Small intestine (tissue), 7 donors: ENCODE data around the gene PC. TPM values are rescaled to one million over a fixed set of nuclear protein-coding genes. Genes with fewer than 3 reads are reported as not detected.

Experiments used
- DNase-seq, 2 donors: peaks; one replicate each; pipeline versions ENCODE4 v3.0.0 to v3.0.0-alpha.2; 2013
- FAIRE-seq: peaks from 2 replicates; lab custom pipeline; 2012; peaks lifted over from hg19 to GRCh38; lab: Jason Lieb, UNC
- H3K27ac ChIP-seq, 3 donors: one replicate each; pipeline ENCODE4 v1.5.1; 2013; ENCODE audit warnings: low read length in 2 of 3, mild to moderate bottlenecking in 2 of 3, control low read depth in 1 of 3, inconsistent platforms in 1 of 3, low read depth in 1 of 3, moderate library complexity in 1 of 3
- H3K27me3 ChIP-seq, 3 donors: one replicate each; pipeline ENCODE4 v1.6.1; 2013; ENCODE audit warnings: low read length in 3 of 3, inconsistent platforms in 1 of 3; ENCODE audit not compliant: control insufficient read depth in 3 of 3, insufficient read depth in 3 of 3
- H3K36me3 ChIP-seq, 3 donors: one replicate each; pipeline ENCODE4 v1.6.1; 2013; ENCODE audit warnings: low read length in 3 of 3, inconsistent platforms in 1 of 3, low read depth in 1 of 3, mild to moderate bottlenecking in 1 of 3, moderate library complexity in 1 of 3; ENCODE audit not compliant: control insufficient read depth in 3 of 3, insufficient read depth in 2 of 3
- H3K4me1 ChIP-seq, 3 donors: one replicate each; pipeline ENCODE4 v1.6.1; 2013; ENCODE audit warnings: low read length in 2 of 3, inconsistent platforms in 1 of 3, low read depth in 1 of 3, mild to moderate bottlenecking in 1 of 3, moderate library complexity in 1 of 3; ENCODE audit not compliant: control insufficient read depth in 3 of 3, insufficient read depth in 2 of 3
- H3K4me3 ChIP-seq, 3 donors: one replicate each; pipeline ENCODE4 v1.5.1; 2013; ENCODE audit warnings: low read length in 3 of 3, control low read depth in 1 of 3, inconsistent platforms in 1 of 3, low read depth in 1 of 3, mild to moderate bottlenecking in 1 of 3, moderate library complexity in 1 of 3
- H3K9me3 ChIP-seq, 2 donors: one replicate each; pipeline ENCODE4 v1.6.1; 2013; ENCODE audit warnings: low read depth in 1 of 2, low read length in 1 of 2; ENCODE audit not compliant: control insufficient read depth in 2 of 2, insufficient read depth in 1 of 2
- WGBS, 3 donors: extraction: QIAGEN DNeasy Blood & Tissue Kit; methylation state at CpG; one replicate each; pipeline ENCODE4 v1.1.7; 2013; 5-methylcytosine and 5-hydroxymethylcytosine counted together
- polyA plus RNA-seq, 4 donors: library from polyadenylated mRNA; stranded (reverse) in 3 of 4; unstranded in 1 of 4; fragments of 200-250 nt in 3 of 4; fragments of 120-200 nt in 1 of 4; gene quantifications; one replicate each; pipeline versions ENCODE4 v1.2.1 to v1.2.3, GENCODE V29; 2013
- donor health status: healthy with polysubstance abuse.
- donor health status: control.
- donor health status: control.
- donor health status: Bipolar disorder and iron deficiency.
- donor health status: healthy.

The PC gene
- polyA plus RNA-seq, 4 donors, result 19.9 to 89.5 (median 46.6) TPM

DNA sequence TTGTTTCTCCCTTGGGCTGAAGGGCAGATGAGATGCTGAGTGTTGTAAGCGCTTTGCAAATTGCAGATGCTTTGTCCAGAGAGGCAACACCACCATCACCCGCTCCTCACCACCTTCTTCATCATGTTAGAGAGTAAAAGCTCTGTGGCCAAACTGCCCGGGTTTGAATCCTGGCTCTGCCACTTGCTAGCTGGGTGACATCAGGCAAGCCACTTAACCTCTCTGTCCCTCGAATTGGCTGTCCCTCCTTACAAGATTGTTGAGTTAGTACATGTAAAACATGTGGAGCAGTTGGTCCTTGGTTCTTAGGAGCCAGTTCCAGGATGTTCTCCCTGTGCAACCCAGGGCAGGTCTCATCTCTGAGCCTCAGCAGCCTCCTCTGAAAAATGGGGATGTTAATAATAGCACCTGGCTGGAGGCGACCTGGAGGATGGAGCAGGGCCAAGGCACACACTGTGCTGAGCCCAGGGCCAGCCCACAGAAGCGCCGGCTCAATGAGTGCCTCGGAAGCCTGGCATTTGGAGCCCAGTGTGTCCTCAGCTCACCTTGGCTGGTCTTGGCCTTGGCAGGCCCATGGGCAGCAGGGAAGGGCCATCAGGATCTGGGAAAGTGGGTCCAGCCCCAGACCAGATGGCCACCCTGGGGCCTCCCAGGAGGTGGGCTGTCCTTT lies 27.5 kb upstream of the PC start:
- Histone ChIP-seq H3K27ac (no peak overlapping the region), H3K27me3 (no peaks in the 10 kb centered on the region), H3K4me3 (no peak overlapping the region), H3K9me3 (peaks cover 0 to 2% of the 10 kb centered on the region in 2 donors), H3K4me1 (peaks cover 0 to 3% (median 0%) of the 10 kb centered on the region in 3 donors), H3K36me3 (no peaks in the 10 kb centered on the region)
- FAIRE-seq, result no peak
- WGBS, 3 donors, result 80 to 84% (median 84%) methylated on average over 8 of the region's 8 CpGs
- DNase-seq, result no peak

DNA sequence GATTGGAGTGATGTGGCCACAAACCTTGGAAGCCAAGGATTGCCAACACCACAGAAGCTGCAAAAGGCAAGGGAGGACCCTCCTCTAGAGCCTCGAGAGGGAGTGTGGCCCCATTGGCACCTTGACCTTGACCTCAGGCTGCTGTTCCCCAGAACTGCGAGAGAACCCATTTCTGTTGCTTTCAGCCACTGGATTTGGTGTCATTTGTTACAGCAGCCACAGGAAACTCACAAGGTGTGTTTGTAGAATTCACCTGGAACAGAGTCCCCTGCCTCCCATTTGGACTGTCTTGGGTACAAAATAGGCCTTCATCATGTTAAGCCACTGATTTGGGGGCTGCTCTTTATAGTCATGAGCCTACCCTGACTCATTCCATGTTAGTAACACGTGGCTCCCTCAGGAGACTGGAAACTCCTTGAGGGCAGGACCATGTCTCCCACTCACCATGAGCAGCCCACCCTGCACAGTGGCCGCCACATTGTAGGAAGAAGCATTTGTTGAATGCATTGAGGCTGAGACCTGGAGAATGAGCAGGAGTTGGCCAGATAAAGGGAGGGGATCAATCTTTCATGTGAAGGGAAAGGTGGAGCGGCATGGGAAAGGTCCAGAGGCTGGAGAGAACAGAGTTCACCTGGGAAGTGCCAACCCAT lies 25.2 kb upstream of the PC start:
- DNase-seq, result no peak
- Histone ChIP-seq H3K9me3 (peaks cover 0 to 17% of the 10 kb centered on the region in 2 donors), H3K27me3 (no peaks in the 10 kb centered on the region), H3K27ac (peak overlapping the region in 1 of 3 donors; percentile 22), H3K4me1 (peaks cover 0 to 3% (median 0%) of the 10 kb centered on the region in 3 donors), H3K4me3 (no peak overlapping the region), H3K36me3 (no peaks in the 10 kb centered on the region)
- 76 to 86% (median 82%) methylated on average over 5 of the region's 5 CpGs for WGBS, 3 donors
- FAIRE-seq, result no peak

DNA sequence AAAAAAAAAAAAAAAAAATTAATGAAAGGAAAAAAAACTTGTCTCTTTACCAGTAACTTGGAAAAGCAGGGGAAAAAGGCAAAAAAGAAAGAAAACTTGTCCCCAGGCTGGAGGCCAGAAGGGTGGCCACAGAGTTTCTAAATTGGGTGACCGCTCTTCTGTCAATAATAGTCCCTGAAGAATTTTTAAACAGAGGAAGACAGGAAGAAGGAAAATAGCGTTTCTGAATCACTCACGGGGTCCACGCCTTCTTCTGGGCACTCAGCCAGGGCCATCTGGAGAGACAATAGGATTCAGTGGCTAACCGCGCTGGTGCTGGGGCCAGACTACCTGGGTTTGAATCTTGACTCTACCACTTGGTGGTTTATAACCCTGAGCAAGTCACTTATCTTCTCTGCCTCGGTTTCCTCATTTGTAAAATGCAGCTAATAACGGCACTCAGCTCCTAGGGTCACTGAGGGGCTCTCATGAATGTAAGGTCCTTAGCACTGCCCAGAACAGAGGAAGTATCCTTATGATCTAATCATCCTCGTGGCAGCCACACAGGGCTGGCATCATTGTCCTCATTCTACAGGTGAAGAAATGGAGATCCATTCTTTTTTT lies 23.9 kb upstream of the PC start:
- Histone ChIP-seq H3K9me3 (peaks cover 0 to 28% of the 10 kb centered on the region in 2 donors), H3K36me3 (peaks cover 0 to 7% (median 0%) of the 10 kb centered on the region in 3 donors), H3K27ac (no peak overlapping the region), H3K27me3 (no peaks in the 10 kb centered on the region), H3K4me3 (no peak overlapping the region), H3K4me1 (peaks cover 0 to 3% (median 0%) of the 10 kb centered on the region in 3 donors)
- DNase-seq (peak; percentile 65 to 75), FAIRE-seq (no peak)
- WGBS, 3 donors, result 5 to 12% (median 9%) methylated on average over 9 of the region's 9 CpGs

DNA sequence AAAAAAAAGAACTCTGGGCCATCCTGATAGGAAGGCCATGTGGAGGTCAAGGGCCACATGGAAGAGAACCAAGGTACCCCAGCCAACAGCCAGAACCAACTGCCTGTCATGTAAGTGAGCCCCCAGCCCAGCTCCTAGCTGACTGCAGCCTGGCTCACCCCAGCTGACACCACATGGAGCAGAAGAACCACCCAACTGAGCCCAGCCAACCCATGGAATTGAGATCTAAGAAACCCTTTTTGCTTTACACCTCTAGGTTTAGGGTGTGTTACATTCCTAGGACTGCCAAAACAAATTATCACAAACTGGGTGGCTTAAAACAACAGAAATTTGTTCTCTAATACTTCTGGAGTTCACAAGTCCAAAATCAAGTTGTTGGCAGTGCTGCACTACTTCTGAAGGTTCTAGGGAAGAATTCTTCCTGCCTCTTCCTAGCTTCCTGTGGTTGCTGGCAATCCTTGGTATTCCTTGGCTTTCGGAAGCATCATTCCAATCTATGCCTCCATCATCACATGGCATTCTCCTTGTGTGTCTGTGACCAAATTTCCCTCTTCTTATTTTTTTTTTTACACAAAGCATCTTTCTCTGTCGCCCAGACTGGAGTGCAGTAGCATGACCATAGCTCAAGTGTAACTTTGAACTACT lies 21.3 kb upstream of the PC start:
- WGBS, 3 donors, result 92 to 94% (median 93%) methylated on average over 2 of the region's 2 CpGs
- DNase-seq (no peak), FAIRE-seq (no peak)
- Histone ChIP-seq H3K27me3 (no peaks in the 10 kb centered on the region), H3K4me1 (peaks cover 0 to 9% (median 3%) of the 10 kb centered on the region in 3 donors), H3K9me3 (peaks cover 0 to 30% of the 10 kb centered on the region in 2 donors), H3K4me3 (no peak overlapping the region), H3K36me3 (peaks cover 0 to 17% (median 0%) of the 10 kb centered on the region in 3 donors), H3K27ac (no peak overlapping the region)

DNA sequence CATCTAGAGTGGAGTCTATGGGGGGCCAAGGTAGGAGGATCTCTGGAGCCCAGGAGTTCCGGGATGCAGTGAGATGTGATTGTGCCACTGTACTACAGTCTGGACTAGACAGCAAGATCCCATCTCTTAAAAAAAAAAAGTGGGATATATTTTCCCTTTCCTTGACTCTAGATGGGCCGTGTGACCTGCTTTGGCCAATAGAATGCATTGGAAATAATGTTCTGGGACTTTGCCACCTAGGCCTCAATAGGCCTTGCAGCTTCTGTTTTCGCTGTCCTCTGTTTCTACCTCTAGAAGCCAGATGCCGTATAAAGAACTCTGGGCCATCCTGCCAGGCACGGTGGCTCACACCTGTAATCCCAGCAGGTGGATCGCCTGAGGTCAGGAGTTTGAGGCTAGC lies 20.5 kb upstream of the PC start:
- Histone ChIP-seq H3K4me3 (no peak overlapping the region), H3K36me3 (peaks cover 0 to 17% (median 0%) of the 10 kb centered on the region in 3 donors), H3K4me1 (peaks cover 0 to 16% (median 3%) of the 10 kb centered on the region in 3 donors), H3K27me3 (no peaks in the 10 kb centered on the region), H3K9me3 (peaks cover 0 to 30% of the 10 kb centered on the region in 2 donors), H3K27ac (no peak overlapping the region)
- DNase-seq, result no peak
- FAIRE-seq, result no peak
- WGBS, 3 donors, result 94 to 96% (median 96%) methylated on average over 6 of the region's 6 CpGs

DNA sequence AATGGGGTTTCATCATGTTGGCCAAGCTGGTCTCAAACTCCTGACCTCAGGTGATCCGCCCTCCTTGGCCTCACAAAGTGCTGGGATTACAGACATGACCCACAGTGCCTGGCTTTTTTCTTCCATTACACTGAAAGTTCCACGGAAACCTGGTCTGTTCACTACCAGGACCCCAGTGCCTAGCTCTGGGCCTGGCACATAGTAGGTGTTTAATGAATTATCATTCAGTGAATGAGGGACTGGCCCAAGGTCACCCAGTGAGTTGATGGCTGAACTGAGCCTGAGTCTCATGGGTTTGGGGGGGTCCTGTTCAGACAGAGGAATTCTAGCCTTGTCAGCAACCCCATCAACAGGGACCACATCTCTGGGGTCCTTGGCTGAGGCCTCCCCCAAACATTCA lies 20.0 kb upstream of the PC start:
- peaks cover 0 to 17% (median 0%) of the 10 kb centered on the region in 3 donors for H3K36me3 ChIP-seq
- H3K4me3 ChIP-seq, result no peak overlapping the region
- DNase-seq (no peak), FAIRE-seq (no peak)
- WGBS, 3 donors, result 83 to 96% (median 95%) methylated on average over 2 of the region's 2 CpGs
- H3K4me1 ChIP-seq, result peaks cover 0 to 16% (median 3%) of the 10 kb centered on the region in 3 donors
- no peaks in the 10 kb centered on the region for H3K27me3 ChIP-seq
- H3K9me3 ChIP-seq, result peaks cover 0 to 27% of the 10 kb centered on the region in 2 donors
- H3K27ac ChIP-seq, result no peak overlapping the region

DNA sequence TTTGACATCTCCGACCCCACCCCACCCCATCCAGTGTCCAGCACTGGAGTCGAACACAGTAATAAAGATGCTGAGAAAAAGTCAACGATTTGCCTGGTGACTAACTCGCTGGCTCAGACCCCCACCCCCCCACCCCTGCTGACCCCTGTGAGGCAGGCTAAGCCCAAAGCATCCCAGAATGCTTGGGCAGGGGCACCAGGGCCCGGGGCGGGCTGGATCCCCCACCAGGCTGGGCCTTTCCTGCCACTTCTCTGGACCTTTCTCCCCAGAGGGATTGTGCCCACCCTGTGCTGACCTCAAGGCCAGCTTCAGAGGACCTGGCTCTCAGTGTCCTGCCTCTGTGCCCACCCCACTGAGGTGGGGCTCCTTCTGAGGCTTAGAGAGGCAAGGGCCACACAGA lies 18.7 kb upstream of the PC start:
- 82 to 84% (median 83%) methylated on average over 6 of the region's 6 CpGs for WGBS, 3 donors
- H3K36me3 ChIP-seq, result peaks cover 0 to 17% (median 0%) of the 10 kb centered on the region in 3 donors
- peaks cover 0 to 18% (median 0%) of the 10 kb centered on the region in 3 donors for H3K4me1 ChIP-seq
- no peaks in the 10 kb centered on the region for H3K27me3 ChIP-seq
- FAIRE-seq, result no peak
- peak overlapping the region in 1 of 3 donors; percentile 42 for H3K27ac ChIP-seq
- H3K4me3 ChIP-seq, result peak overlapping the region in 1 of 3 donors; percentile 50
- H3K9me3 ChIP-seq, result peaks cover 0 to 27% of the 10 kb centered on the region in 2 donors
- no peak for DNase-seq

DNA sequence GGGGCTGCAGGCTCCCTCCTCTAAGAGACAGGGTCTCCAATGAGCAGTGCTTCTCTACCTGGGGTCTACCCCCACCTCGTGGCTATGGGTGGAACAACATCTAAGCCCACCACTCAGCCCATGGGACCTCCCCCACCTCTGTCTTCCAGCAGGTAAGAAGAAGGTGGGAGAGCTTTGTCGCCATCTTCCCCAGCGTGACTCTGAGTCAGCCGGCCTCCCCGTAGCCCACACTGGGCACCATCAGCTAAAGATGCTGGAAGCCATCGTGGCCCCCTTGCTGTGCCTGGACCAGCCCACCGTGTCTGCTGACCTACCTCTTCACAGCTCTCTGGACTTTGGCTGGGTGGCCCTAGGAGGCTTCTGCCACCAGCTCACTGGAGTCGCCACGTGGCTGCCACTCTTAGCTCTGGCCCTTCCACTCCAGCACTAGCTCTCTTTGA lies 17.9 kb upstream of the PC start:
- DNase-seq, result peak in 1 of 2 donors; percentile 45
- WGBS, 3 donors, result 45 to 49% (median 48%) methylated on average over 9 of the region's 9 CpGs
- Histone ChIP-seq H3K27ac (peak overlapping the region in 2 of 3 donors; percentile 72 to 75), H3K9me3 (peaks cover 0 to 27% of the 10 kb centered on the region in 2 donors), H3K27me3 (no peaks in the 10 kb centered on the region), H3K4me3 (peak overlapping the region in 2 of 3 donors; percentile 45 to 50), H3K4me1 (peaks cover 0 to 26% (median 3%) of the 10 kb centered on the region in 3 donors), H3K36me3 (peaks cover 0 to 17% (median 0%) of the 10 kb centered on the region in 3 donors)
- FAIRE-seq, result no peak
